ENCODE data around the gene OR52A1. TPM values are rescaled to one million over a fixed set of nuclear protein-coding genes. Genes with fewer than 3 reads are reported as not detected.

Gene OR52A1
- total and polyA plus RNA-seq, 2 donors from 2014 or later, result not detected

GRCh38 chr11:5137996-5138395 is 16.6 kb downstream of the OR52A1 start, which contains the start of gene OR52A5:
OR52A5 (minus strand) TSS chr11:5138356; CDS start chr11:5132642, 5,714 bp downstream.
- Histone ChIP-seq H3K9me3 (ENCODE audit: control insufficient read depth in 2 of 3, insufficient read depth in 1 of 3, low read length in 3 of 3) (no peaks in the 10 kb centered on the region), H3K4me3 (ENCODE audit: low read length in 3 of 3) (no peak within 1 kb of the TSS), H3K4me1 (ENCODE audit: control insufficient read depth in 2 of 3, insufficient read depth in 2 of 3, low read depth in 1 of 3, low read length in 3 of 3) (no peaks in the 10 kb centered on the region), H3K27ac (ENCODE audit: low read depth in 2 of 2, low read length in 2 of 2) (no peak within 1 kb of the TSS), H3K27me3 (ENCODE audit: control insufficient read depth, insufficient read depth, low read length) (no peaks in the 10 kb centered on the region), H3K9ac (ENCODE audit: low read length in 3 of 3) (no peak within 1 kb of the TSS), H3K36me3 (ENCODE audit: control insufficient read depth in 2 of 3, insufficient read depth in 3 of 3, low read length in 3 of 3) (no peaks in the 10 kb centered on the region)
- TF ChIP-seq CTCF (IDR thresholded peaks at IDR 0.05; ENCODE audit: borderline replicate concordance, extremely low read depth, insufficient read depth), result no peak
- no peak for DNase-seq
- FAIRE-seq, result no peak
- intact Hi-C loops (cut with DNase I), result no loop called here

- Histone ChIP-seq H3K27ac (ENCODE audit: low read depth in 2 of 2, low read length in 2 of 2) (no peak overlapping the region), H3K36me3 (ENCODE audit: control insufficient read depth in 2 of 3, insufficient read depth in 3 of 3, low read length in 3 of 3) (no peaks in the 10 kb centered on the region), H3K27me3 (ENCODE audit: control insufficient read depth, insufficient read depth, low read length) (no peaks in the 10 kb centered on the region), H3K9me3 (ENCODE audit: control insufficient read depth in 2 of 3, insufficient read depth in 1 of 3, low read length in 3 of 3) (no peaks in the 10 kb centered on the region), H3K4me1 (ENCODE audit: control insufficient read depth in 2 of 3, insufficient read depth in 2 of 3, low read depth in 1 of 3, low read length in 3 of 3) (no peaks in the 10 kb centered on the region), H3K4me3 (ENCODE audit: low read length in 3 of 3) (no peak overlapping the region), H3K9ac (ENCODE audit: low read length in 3 of 3) (no peak overlapping the region)
- intact Hi-C loops (cut with DNase I), result no loop called here
- FAIRE-seq, result no peak
- TF ChIP-seq CTCF (IDR thresholded peaks at IDR 0.05; ENCODE audit: borderline replicate concordance, extremely low read depth, insufficient read depth), result no peak
- no peak for DNase-seq
These were observed 17.5 kb downstream of the OR52A1 start for GRCh38 chr11:5137014-5137413.

GRCh38 chr11:5136261-5136660 is 18.3 kb downstream of the OR52A1 start:
- Histone ChIP-seq H3K4me1 (ENCODE audit: control insufficient read depth in 2 of 3, insufficient read depth in 2 of 3, low read depth in 1 of 3, low read length in 3 of 3) (no peaks in the 10 kb centered on the region), H3K36me3 (ENCODE audit: control insufficient read depth in 2 of 3, insufficient read depth in 3 of 3, low read length in 3 of 3) (no peaks in the 10 kb centered on the region), H3K4me3 (ENCODE audit: low read length in 3 of 3) (no peak overlapping the region), H3K9me3 (ENCODE audit: control insufficient read depth in 2 of 3, insufficient read depth in 1 of 3, low read length in 3 of 3) (no peaks in the 10 kb centered on the region), H3K27me3 (ENCODE audit: control insufficient read depth, insufficient read depth, low read length) (no peaks in the 10 kb centered on the region), H3K9ac (ENCODE audit: low read length in 3 of 3) (no peak overlapping the region), H3K27ac (ENCODE audit: low read depth in 2 of 2, low read length in 2 of 2) (no peak overlapping the region)
- intact Hi-C loops (cut with DNase I), result no loop called here
- TF ChIP-seq CTCF (IDR thresholded peaks at IDR 0.05; ENCODE audit: borderline replicate concordance, extremely low read depth, insufficient read depth), result no peak
- DNase-seq, result no peak
- FAIRE-seq, result no peak
